ENCODE data around the gene HYLS1. TPM values are rescaled to one million over a fixed set of nuclear protein-coding genes. Genes with fewer than 3 reads are reported as not detected.

HYLS1 gene
- total RNA-seq, 5 donors from 2014 or later (not counting 1 experiment from before 2014, with no cell fraction given), result 2.8 to 7.4 (median 6.9) TPM

DNA sequence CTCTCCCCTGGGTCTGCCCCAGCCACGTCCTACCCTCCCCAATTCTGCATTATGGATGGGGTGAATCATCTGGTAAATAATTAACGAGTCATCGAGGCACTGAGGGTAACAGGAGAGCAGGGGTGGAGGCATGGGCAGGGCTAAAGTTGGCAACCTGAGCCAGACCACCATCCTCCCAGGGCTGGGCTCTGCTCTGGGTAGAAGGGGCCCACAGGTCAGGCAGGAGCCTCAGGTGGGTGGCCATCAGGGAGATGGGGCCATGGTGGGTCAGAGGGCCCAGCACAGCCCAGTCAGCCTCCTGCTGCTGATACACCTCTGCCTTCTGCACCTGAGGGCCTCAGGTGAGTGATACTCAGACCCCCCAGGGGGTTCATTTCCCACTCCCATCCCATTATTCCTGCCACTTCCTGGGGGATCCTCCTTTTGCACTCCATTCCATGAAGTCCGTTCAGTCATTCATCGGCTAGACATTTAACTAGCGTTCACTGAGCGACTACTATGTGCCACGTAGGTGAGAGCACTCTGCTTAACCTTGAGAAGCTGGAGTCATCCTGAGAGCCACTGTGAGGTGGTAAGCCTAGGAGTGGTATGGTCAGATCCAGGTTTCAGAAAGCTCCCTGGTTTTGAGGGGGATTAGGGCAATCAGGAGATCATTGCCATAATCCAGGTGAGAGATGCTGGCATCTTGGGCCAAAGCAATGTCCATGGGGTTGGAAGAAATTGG is 58.5 kb downstream of the HYLS1 start, which contains the start of gene VSIG10L2:
VSIG10L2 (plus strand) TSS at position 248 of the 724 bp plus-strand sequence; CDS start at position 260, 12 bp downstream.
- Histone ChIP-seq H3K27me3 (replicated peaks in 1 of 2; ENCODE audit: control insufficient read depth in 2 of 2, extremely low read depth in 1 of 2, insufficient read depth in 2 of 2, low read length in 1 of 2) (peaks cover 0 to 37% of the 10 kb centered on the region in 2 experiments), H3K4me1 (ENCODE audit: control insufficient read depth in 1 of 2, extremely low read depth in 1 of 2, insufficient read depth in 2 of 2, low read length in 2 of 2) (peaks cover 0 to 4% of the 10 kb centered on the region in 2 experiments), H3K4me3 (ENCODE audit: control insufficient read depth in 1 of 2, extremely low read depth in 1 of 2, low read length in 1 of 2) (no peak within 1 kb of the TSS), H3K27ac (ENCODE audit: low read length) (no peak within 1 kb of the TSS), H3K36me3 (ENCODE audit: control insufficient read depth in 2 of 2, extremely low read depth in 1 of 2, insufficient read depth in 1 of 2, low read length in 1 of 2) (no peaks in the 10 kb centered on the region), H3K9me3 (no peaks in the 10 kb centered on the region)
- Mint-ChIP-seq H3K27ac (no peak within 1 kb of the TSS), H3K36me3 (no peaks in the 10 kb centered on the region), H3K9me3 (no peaks in the 10 kb centered on the region), H3K4me3 (no peak within 1 kb of the TSS), H3K27me3 (peaks cover 0 to 8% of the 10 kb centered on the region in 2 donors), H3K4me1 (peaks cover 3 to 7% (median 6%) of the 10 kb centered on the region in 3 donors)
- 100% methylated on average over 3 of the region's 8 CpGs for WGBS (ENCODE audit: insufficient coverage)
- ATAC-seq (replicated peaks in 1 of 4) (no peak), DNase-seq (no peak)
- POLR2A ChIA-PET, result no interaction called here
- CTCF ChIA-PET, result interaction anchor here in 1 of 2 donors (0.6 kb wide), 1 partner anchor 16 kb away, joined by 5 read pairs; no protein-coding TSS in a partner anchor

DNA sequence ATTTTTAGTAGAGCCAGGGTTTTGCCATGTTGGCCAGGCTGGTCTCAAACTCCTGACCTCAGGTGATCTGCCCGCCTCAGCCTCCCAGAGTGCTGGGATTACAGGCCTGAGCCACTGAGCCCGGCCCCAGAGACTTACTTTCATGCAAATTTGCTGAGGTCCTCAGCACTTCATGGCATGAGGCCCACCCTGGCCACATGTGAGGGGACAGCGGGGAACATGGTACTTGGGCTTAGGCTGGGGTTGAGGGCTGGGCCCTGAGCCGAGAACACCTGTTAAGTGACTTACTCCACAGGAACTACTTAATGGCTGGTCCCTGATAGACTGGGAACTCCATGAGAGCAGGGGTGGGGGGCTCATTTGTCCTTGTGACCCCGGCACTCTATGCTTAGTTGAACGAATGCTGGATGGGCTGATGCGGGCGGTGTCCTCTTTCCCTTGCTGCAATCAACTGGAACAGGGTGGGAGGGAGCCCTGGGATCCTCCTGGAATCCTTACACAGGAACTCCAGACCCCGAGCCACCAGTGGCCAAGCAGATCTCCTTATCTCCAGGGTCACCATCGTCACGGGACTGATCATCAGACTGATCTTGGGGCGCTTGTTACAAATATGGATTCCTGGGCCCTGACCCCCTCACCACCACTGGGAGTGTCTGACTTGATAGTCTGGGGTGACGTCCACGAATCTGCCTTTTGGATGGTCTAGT is 59.4 kb downstream of the HYLS1 start:
- Mint-ChIP-seq H3K36me3 (no peaks in the 10 kb centered on the region), H3K27ac (no peak overlapping the region), H3K4me1 (peaks cover 3 to 7% (median 5%) of the 10 kb centered on the region in 3 donors), H3K9me3 (no peaks in the 10 kb centered on the region), H3K4me3 (no peak overlapping the region), H3K27me3 (peaks cover 0 to 9% of the 10 kb centered on the region in 2 donors)
- Histone ChIP-seq H3K27ac (ENCODE audit: low read length) (no peak overlapping the region), H3K27me3 (replicated peaks in 1 of 2; ENCODE audit: control insufficient read depth in 2 of 2, extremely low read depth in 1 of 2, insufficient read depth in 2 of 2, low read length in 1 of 2) (peaks cover 0 to 34% of the 10 kb centered on the region in 2 experiments), H3K9me3 (no peaks in the 10 kb centered on the region), H3K4me3 (ENCODE audit: control insufficient read depth in 1 of 2, extremely low read depth in 1 of 2, low read length in 1 of 2) (no peak overlapping the region), H3K36me3 (ENCODE audit: control insufficient read depth in 2 of 2, extremely low read depth in 1 of 2, insufficient read depth in 1 of 2, low read length in 1 of 2) (no peaks in the 10 kb centered on the region), H3K4me1 (ENCODE audit: control insufficient read depth in 1 of 2, extremely low read depth in 1 of 2, insufficient read depth in 2 of 2, low read length in 2 of 2) (peaks cover 0 to 4% of the 10 kb centered on the region in 2 experiments)
- ChIA-PET CTCF (no interaction called here), POLR2A (no interaction called here)
- no peak for ATAC-seq (replicated peaks in 1 of 4)
- no peak for DNase-seq
- 51% methylated on average over 2 of the region's 14 CpGs for WGBS (ENCODE audit: insufficient coverage)

DNA sequence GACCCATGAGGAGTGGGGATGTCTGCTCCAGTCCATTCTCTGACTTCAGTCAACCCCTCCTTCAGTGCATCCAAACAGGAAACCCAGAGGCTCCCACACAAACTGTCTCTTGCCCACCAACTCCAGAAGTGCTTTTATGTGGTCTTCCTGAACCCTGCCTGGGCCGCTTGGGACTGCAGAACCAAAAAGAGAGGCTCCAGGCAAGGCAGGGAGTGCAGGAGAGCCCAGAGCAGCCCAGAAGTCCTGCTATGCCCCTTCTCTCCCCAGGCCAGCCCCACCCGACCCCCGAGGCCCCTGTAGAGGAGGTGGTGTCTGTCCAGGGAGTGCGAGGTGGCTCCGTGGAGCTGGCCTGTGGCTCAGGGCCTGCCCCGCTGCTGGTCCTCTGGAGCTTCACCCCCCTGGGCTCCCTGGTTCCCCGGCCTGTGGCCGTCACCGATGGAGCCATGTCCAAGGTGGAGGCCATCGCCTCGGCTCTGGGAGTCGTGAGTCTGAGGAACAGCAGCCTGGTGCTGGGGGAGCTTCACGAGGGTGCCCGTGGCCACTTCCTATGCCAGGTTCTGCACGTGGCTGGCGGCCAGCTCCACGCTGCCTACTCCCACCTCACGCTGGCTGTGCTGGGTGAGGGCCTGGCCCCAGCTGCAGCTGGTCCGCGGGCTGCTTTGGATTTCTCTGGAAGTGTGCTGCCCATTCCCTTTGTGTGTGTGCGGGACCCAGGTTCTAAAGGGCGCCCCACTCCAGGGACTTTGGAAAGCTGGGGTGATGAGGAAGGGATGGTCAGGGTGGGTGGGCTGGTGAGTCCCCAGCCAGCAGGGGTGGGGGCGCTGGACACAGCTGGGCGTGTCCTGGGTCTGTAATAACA is 60.2 kb downstream of the HYLS1 start:
- Histone ChIP-seq H3K9me3 (no peaks in the 10 kb centered on the region), H3K27ac (ENCODE audit: low read length) (no peak overlapping the region), H3K36me3 (ENCODE audit: control insufficient read depth in 2 of 2, extremely low read depth in 1 of 2, insufficient read depth in 1 of 2, low read length in 1 of 2) (no peaks in the 10 kb centered on the region), H3K4me3 (ENCODE audit: control insufficient read depth in 1 of 2, extremely low read depth in 1 of 2, low read length in 1 of 2) (no peak overlapping the region), H3K27me3 (replicated peaks in 1 of 2; ENCODE audit: control insufficient read depth in 2 of 2, extremely low read depth in 1 of 2, insufficient read depth in 2 of 2, low read length in 1 of 2) (peaks cover 0 to 32% of the 10 kb centered on the region in 2 experiments), H3K4me1 (ENCODE audit: control insufficient read depth in 1 of 2, extremely low read depth in 1 of 2, insufficient read depth in 2 of 2, low read length in 2 of 2) (no peaks in the 10 kb centered on the region)
- Mint-ChIP-seq H3K36me3 (no peaks in the 10 kb centered on the region), H3K4me1 (no peaks in the 10 kb centered on the region), H3K9me3 (no peaks in the 10 kb centered on the region), H3K27me3 (peaks cover 0 to 9% of the 10 kb centered on the region in 2 donors), H3K4me3 (no peak overlapping the region), H3K27ac (no peak overlapping the region)
- ChIA-PET CTCF (interaction anchor here in 1 of 2 donors (0.5 kb wide), 1 partner anchor 236 kb away, joined by 4 read pairs; no protein-coding TSS in a partner anchor), POLR2A (no interaction called here)
- no peak for ATAC-seq (replicated peaks in 1 of 4)
- WGBS (ENCODE audit: insufficient coverage), result 68% methylated on average over 17 of the region's 24 CpGs
- no peak for DNase-seq

DNA sequence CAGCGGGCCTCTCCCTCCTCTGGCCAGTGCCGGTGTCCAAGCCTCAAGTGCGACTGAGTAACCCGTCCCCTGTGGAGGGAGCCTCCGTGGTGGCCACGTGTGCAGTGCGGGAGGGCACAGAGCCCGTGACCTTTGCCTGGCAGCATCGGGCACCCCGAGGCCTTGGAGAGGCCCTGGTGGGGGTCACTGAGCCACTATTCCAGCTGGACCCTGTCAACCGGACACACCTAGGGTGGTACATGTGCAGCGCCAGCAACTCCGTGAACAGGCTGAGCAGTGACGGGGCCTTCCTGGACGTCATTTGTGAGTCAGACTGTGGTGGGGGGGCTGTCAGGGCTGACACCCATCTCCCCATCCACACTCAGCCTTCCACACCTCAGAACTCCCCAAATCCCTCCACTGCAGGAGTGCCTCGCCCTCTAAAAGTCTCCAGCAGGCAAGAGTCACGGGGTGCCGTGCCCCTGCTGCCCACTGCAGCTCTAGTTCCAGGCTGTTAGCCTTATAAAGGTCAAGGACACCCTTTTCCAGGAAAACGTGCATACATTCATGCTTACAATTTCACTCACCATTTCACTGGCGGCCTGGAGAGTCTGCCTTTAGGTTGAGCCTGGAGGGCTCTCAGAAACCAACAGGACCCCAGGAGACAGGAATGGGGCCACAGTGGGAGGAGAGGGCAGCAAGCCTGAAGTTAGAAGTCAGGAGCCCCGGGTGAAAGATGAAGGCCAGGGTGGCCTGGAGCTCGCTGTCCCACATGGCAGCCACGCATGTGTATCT is 61.0 kb downstream of the HYLS1 start:
- no peaks in the 10 kb centered on the region for H3K4me1 ChIP-seq (ENCODE audit: control insufficient read depth in 1 of 2, extremely low read depth in 1 of 2, insufficient read depth in 2 of 2, low read length in 2 of 2)
- Mint-ChIP-seq H3K27ac (no peak overlapping the region), H3K4me1 (no peaks in the 10 kb centered on the region), H3K36me3 (no peaks in the 10 kb centered on the region), H3K9me3 (no peaks in the 10 kb centered on the region), H3K27me3 (peaks cover 0 to 9% of the 10 kb centered on the region in 2 donors), H3K4me3 (no peak overlapping the region)
- ChIA-PET CTCF (no interaction called here), POLR2A (no interaction called here)
- WGBS (ENCODE audit: insufficient coverage), result 71% methylated on average over 19 of the region's 23 CpGs
- H3K9me3 ChIP-seq, result no peaks in the 10 kb centered on the region
- H3K36me3 ChIP-seq (ENCODE audit: control insufficient read depth in 2 of 2, extremely low read depth in 1 of 2, insufficient read depth in 1 of 2, low read length in 1 of 2), result no peaks in the 10 kb centered on the region
- H3K4me3 ChIP-seq (ENCODE audit: control insufficient read depth in 1 of 2, extremely low read depth in 1 of 2, low read length in 1 of 2), result no peak overlapping the region
- DNase-seq (no peak), ATAC-seq (replicated peaks in 1 of 4) (no peak)
- H3K27me3 ChIP-seq (replicated peaks in 1 of 2; ENCODE audit: control insufficient read depth in 2 of 2, extremely low read depth in 1 of 2, insufficient read depth in 2 of 2, low read length in 1 of 2), result peaks cover 0 to 38% of the 10 kb centered on the region in 2 experiments
- H3K27ac ChIP-seq (ENCODE audit: low read length), result no peak overlapping the region

DNA sequence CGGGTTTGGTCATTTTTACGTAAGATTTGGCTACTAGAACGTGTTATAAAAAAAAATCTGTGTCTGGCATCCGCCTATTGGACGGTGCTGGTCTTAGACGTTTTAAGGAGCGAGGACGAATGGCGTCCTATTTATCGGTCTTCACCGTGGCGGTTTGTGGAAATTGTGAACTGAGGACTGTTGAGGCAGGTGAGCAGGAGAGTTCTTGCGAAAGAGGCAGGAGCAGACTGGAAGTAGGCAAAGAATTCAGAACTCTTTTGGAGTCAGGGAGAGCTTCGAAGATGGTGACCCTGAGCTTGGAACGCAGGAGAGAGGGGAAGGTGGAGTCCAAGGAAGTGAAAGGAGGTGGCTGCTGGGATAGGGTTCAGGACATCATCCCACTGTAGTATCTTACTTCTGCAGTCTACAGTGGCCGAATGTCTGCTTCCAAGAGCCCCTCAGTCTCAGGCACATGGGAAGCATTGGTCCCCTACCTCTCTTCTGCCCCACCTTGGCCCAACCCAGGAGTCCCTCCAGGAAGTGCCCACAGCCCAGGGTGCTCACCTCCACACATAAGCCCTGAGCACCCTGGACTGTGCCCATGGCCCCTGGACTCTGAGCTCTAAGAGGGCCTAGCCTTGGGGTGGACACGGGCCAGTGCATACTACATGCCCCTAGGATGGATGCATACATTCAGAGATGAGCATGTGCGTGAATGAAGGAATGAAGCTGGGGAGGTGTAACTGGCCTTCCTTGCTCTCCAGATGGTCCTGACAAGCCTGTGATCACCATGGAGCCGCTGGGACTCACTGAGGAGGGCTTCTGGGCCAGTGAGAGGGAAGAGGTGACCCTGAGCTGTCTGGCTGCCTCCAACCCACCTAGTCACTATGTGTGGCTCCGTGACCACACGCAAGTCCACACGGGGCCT is 62.1 kb downstream of the HYLS1 start:
- no peak for DNase-seq
- Histone ChIP-seq H3K36me3 (ENCODE audit: control insufficient read depth in 2 of 2, extremely low read depth in 1 of 2, insufficient read depth in 1 of 2, low read length in 1 of 2) (no peaks in the 10 kb centered on the region), H3K4me1 (ENCODE audit: control insufficient read depth in 1 of 2, extremely low read depth in 1 of 2, insufficient read depth in 2 of 2, low read length in 2 of 2) (no peaks in the 10 kb centered on the region), H3K27me3 (replicated peaks in 1 of 2; ENCODE audit: control insufficient read depth in 2 of 2, extremely low read depth in 1 of 2, insufficient read depth in 2 of 2, low read length in 1 of 2) (peaks cover 0 to 42% of the 10 kb centered on the region in 2 experiments), H3K27ac (ENCODE audit: low read length) (no peak overlapping the region), H3K4me3 (ENCODE audit: control insufficient read depth in 1 of 2, extremely low read depth in 1 of 2, low read length in 1 of 2) (no peak overlapping the region), H3K9me3 (no peaks in the 10 kb centered on the region)
- no peaks in the 10 kb centered on the region for H3K4me1 Mint-ChIP-seq
- CTCF ChIA-PET, result no interaction called here
- no peak overlapping the region for H3K27ac Mint-ChIP-seq
- WGBS (ENCODE audit: insufficient coverage), result 88% methylated on average over 16 of the region's 22 CpGs
- ATAC-seq (replicated peaks in 1 of 4), result no peak
- no peak overlapping the region for H3K4me3 Mint-ChIP-seq
- no peaks in the 10 kb centered on the region for H3K9me3 Mint-ChIP-seq
- no peaks in the 10 kb centered on the region for H3K36me3 Mint-ChIP-seq
- H3K27me3 Mint-ChIP-seq, result peaks cover 0 to 7% of the 10 kb centered on the region in 2 donors
- POLR2A ChIA-PET, result interaction anchor here in 1 of 2 donors (0.5 kb wide), 2 partner anchors 10 to 36 kb away, joined by 3 to 4 read pairs; no protein-coding TSS in a partner anchor

All from T-cell (primary cell).